Measurements from ENCODE around the gene FBXO4. TPM values are rescaled to one million over a fixed set of nuclear protein-coding genes. Genes with fewer than 3 reads are reported as not detected.
"Not testable (repeated sequence)": the region's sequence is repeated elsewhere in the genome, so short reads cannot be mapped to it uniquely, and the experiment has no call there.

FBXO4 gene
- polyA plus RNA-seq, 2 of the 4 experiments (the other 2 are of a cell fraction), result 9.8 to 22.5 TPM

- FAIRE-seq, result no peak
Measured at GRCh38 chr5:41980870-41981269, 55.8 kb downstream of the FBXO4 start.

GRCh38 chr5:41982858-41983257 lies 57.8 kb downstream of the FBXO4 start:
- H3K27ac ChIP-seq; H3K4me2 ChIP-seq; CTCF ChIA-PET; H3K4me1 ChIP-seq; POLR2A ChIA-PET; H3K4me3 ChIP-seq; ATAC-seq; H3K9me3 ChIP-seq; FAIRE-seq; DNase-seq (ENCODE audit: low read depth in 1 of 2, low spot score in 1 of 2): not testable (repeated sequence)
- WGBS (ENCODE audit: missing lambda C conversion rate), result 6% methylated on average over 2 of the region's 2 CpGs

More at GRCh38 chr5:41980870-41981269, 55.8 kb downstream of the FBXO4 start:
- ATAC-seq, result no peak
- no peak overlapping the region for H3K4me3 ChIP-seq
- CTCF ChIA-PET, result no interaction called here
- H3K4me1 ChIP-seq, result no peaks in the 10 kb centered on the region
- DNase-seq (ENCODE audit: low read depth in 1 of 2, low spot score in 1 of 2), result no peak
- TF ChIP-seq MAFK (IDR thresholded peaks at IDR 0.05; ENCODE audit: partially characterized antibody) (peak; percentile 13), CBX8 (IDR thresholded peaks at IDR 0.05) (no peak)
- POLR2A ChIA-PET, result no interaction called here
- no peak overlapping the region for H3K4me2 ChIP-seq
- no peaks in the 10 kb centered on the region for H3K9me3 ChIP-seq
- no peak overlapping the region for H3K27ac ChIP-seq

GRCh38 chr5:41983284-41983683 lies 58.2 kb downstream of the FBXO4 start:
- no peak for ATAC-seq

GRCh38 chr5:41985945-41986695 lies 61.0 kb downstream of the FBXO4 start:
- H3K4me1 ChIP-seq, result no peaks in the 10 kb centered on the region
- 30% methylated on average over 3 of the region's 3 CpGs for WGBS (ENCODE audit: missing lambda C conversion rate)
- no peak overlapping the region for H3K4me3 ChIP-seq
- ChIA-PET POLR2A (no interaction called here), CTCF (interaction anchor here (1.0 kb wide), 1 partner anchor 9 kb away, joined by 4 read pairs; no protein-coding TSS in a partner anchor)
- FAIRE-seq (no peak), DNase-seq (ENCODE audit: low read depth in 1 of 2, low spot score in 1 of 2) (no peak), ATAC-seq (no peak)
- no peak overlapping the region for H3K27ac ChIP-seq
- no peaks in the 10 kb centered on the region for H3K9me3 ChIP-seq
- H3K4me2 ChIP-seq, result no peak overlapping the region
- TF ChIP-seq PBX3 (IDR thresholded peaks at IDR 0.05) (no peak), CHD4 (IDR thresholded peaks at IDR 0.05; ENCODE audit: borderline replicate concordance) (no peak), JUN (IDR thresholded peaks at IDR 0.05) (no peak), CTCF (IDR thresholded peaks at IDR 0.05) (no peak), CHD2 (IDR thresholded peaks at IDR 0.05; ENCODE audit: low read length, partially characterized antibody) (no peak), HDAC2 (IDR thresholded peaks at IDR 0.05) (no peak), RNF2 (IDR thresholded peaks at IDR 0.05; ENCODE audit: borderline replicate concordance, low read depth) (no peak), RARB (CRISPR knock-in tag; IDR thresholded peaks at IDR 0.05) (no peak), USF2 (IDR thresholded peaks at IDR 0.05) (no peak), REST (IDR thresholded peaks at IDR 0.05) (no peak), HOXA7 (CRISPR knock-in tag; IDR thresholded peaks at IDR 0.05) (no peak), RFX5 (IDR thresholded peaks at IDR 0.05) (no peak), ELK1 (IDR thresholded peaks at IDR 0.05; ENCODE audit: low read depth, low read length) (no peak), EHF (CRISPR knock-in tag; IDR thresholded peaks at IDR 0.05) (no peak), HMGXB4 (CRISPR knock-in tag; IDR thresholded peaks at IDR 0.05; ENCODE audit: borderline replicate concordance) (no peak)

More at GRCh38 chr5:41983284-41983683, 58.2 kb downstream of the FBXO4 start:
- FAIRE-seq (no peak), DNase-seq (ENCODE audit: low read depth in 1 of 2, low spot score in 1 of 2) (no peak)
- no peak for TF ChIP-seq TP53 (CRISPR knock-in tag; IDR thresholded peaks at IDR 0.05)
- no peak for TF ChIP-seq EP300 (IDR thresholded peaks at IDR 0.05)
- TF ChIP-seq ZNF302 (CRISPR knock-in tag; IDR thresholded peaks at IDR 0.05), result no peak
- no peak for TF ChIP-seq JUN (IDR thresholded peaks at IDR 0.05)
- TF ChIP-seq GATA3 (IDR thresholded peaks at IDR 0.05; ENCODE audit: borderline replicate concordance), result no peak
- peak; percentile 21 for TF ChIP-seq MAFK (IDR thresholded peaks at IDR 0.05; ENCODE audit: partially characterized antibody)
- Histone ChIP-seq H3K27ac (no peak overlapping the region), H3K4me3 (no peak overlapping the region), H3K9me3 (no peaks in the 10 kb centered on the region), H3K4me2 (no peak overlapping the region), H3K4me1 (no peaks in the 10 kb centered on the region)
- ChIA-PET POLR2A (no interaction called here), CTCF (no interaction called here)
